ENCODE measurements around the gene KCNMB1.

KCNMB1 gene

DNA sequence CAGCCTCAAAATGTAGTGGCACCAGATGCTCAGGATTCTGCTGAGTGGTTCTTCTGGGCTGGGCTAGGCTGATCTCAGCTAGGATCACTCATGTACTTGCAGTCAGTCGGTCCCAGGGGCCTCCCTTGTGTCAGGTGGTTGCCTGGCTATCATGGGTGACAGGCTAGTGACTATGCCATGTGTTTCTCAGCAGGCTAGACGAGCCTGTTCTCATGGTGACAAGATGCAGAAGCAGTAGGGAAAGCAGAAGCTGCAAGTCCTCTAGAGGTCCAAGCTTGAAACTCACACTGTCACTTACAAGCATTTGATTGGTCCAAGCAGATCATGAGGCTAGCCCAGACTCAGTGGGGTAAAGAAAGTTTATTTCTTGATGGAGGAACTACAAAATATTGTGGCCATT, 15.2 kb upstream of the KCNMB1 start:
- no peaks in the 10 kb centered on the region for H3K27me3 ChIP-seq (ENCODE audit: insufficient read depth, low read length, poor library complexity)
- peaks cover 3% of the 10 kb centered on the region for H3K4me1 ChIP-seq (ENCODE audit: control insufficient read depth, low read depth, low read length)
- H2AK5ac ChIP-seq (ENCODE audit: low read length): no peak overlapping the region
- peak; percentile 74 for DNase-seq
- H2BK5ac ChIP-seq (ENCODE audit: low read length): no peak overlapping the region
- H3K23ac ChIP-seq (ENCODE audit: low read length): no peak overlapping the region
- H4K8ac ChIP-seq (ENCODE audit: low read depth, low read length): no peak overlapping the region
- H3K18ac ChIP-seq (ENCODE audit: low read length): no peak overlapping the region
- H3K27ac ChIP-seq (ENCODE audit: low read depth, low read length): no peak overlapping the region
- no peak overlapping the region for H3K56ac ChIP-seq (ENCODE audit: low read length)
- H4K5ac ChIP-seq (ENCODE audit: low read length): no peak overlapping the region
- H3K79me1 ChIP-seq (ENCODE audit: low read length): no peaks in the 10 kb centered on the region
- WGBS (ENCODE audit: extremely low coverage, insufficient coverage, low lambda C conversion rate): no CpG with 5 or more reads among the region's 2 CpGs
- no peak overlapping the region for H2BK15ac ChIP-seq (replicated peaks; ENCODE audit: low read depth)
- H3K9ac ChIP-seq (ENCODE audit: low read length): no peak overlapping the region
- no peak overlapping the region for H2BK120ac ChIP-seq (ENCODE audit: low read depth, low read length)
- H3K4ac ChIP-seq (ENCODE audit: low read depth, low read length): no peak overlapping the region
- H3K4me3 ChIP-seq (ENCODE audit: low read length): no peak overlapping the region
- H3K79me2 ChIP-seq (ENCODE audit: control insufficient read depth, insufficient read depth, low read length): no peaks in the 10 kb centered on the region
- no peak overlapping the region for H3K4me2 ChIP-seq (ENCODE audit: low read length)
- no peaks in the 10 kb centered on the region for H3K36me3 ChIP-seq (ENCODE audit: control insufficient read depth, insufficient read depth, low read length)

DNA sequence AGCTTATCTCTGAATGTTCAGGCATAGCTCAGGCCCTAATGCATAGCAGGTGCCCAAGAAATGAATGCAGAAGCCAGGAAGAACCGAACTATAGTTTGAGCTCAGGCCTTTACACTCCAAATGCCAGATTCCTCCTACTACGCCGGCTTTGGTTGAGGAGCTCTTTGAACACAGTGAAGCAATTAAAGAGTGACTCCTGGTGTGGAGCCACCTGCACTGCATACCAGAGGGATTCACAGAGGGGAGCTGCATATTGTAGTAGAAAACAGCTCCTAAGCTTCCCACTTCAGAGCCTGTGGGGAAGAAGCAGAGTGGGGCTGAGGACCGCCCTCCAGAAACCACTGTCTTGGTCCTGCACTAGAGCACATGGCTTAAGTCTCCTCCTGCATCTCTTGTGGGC, 14.5 kb upstream of the KCNMB1 start:
- Histone ChIP-seq H3K4me3 (ENCODE audit: low read length) (no peak overlapping the region), H3K4ac (ENCODE audit: low read depth, low read length) (no peak overlapping the region), H2BK120ac (ENCODE audit: low read depth, low read length) (no peak overlapping the region), H3K27ac (ENCODE audit: low read depth, low read length) (no peak overlapping the region), H2BK5ac (ENCODE audit: low read length) (no peak overlapping the region), H3K27me3 (ENCODE audit: insufficient read depth, low read length, poor library complexity) (no peaks in the 10 kb centered on the region), H2AK5ac (ENCODE audit: low read length) (no peak overlapping the region), H3K18ac (ENCODE audit: low read length) (no peak overlapping the region), H3K4me2 (ENCODE audit: low read length) (no peak overlapping the region), H3K79me2 (ENCODE audit: control insufficient read depth, insufficient read depth, low read length) (no peaks in the 10 kb centered on the region), H3K36me3 (ENCODE audit: control insufficient read depth, insufficient read depth, low read length) (no peaks in the 10 kb centered on the region), H3K23ac (ENCODE audit: low read length) (no peak overlapping the region), H3K79me1 (ENCODE audit: low read length) (no peaks in the 10 kb centered on the region), H4K8ac (ENCODE audit: low read depth, low read length) (no peak overlapping the region), H3K56ac (ENCODE audit: low read length) (no peak overlapping the region), H3K9ac (ENCODE audit: low read length) (no peak overlapping the region), H4K5ac (ENCODE audit: low read length) (no peak overlapping the region), H2BK15ac (replicated peaks; ENCODE audit: low read depth) (no peak overlapping the region), H3K4me1 (ENCODE audit: control insufficient read depth, low read depth, low read length) (peaks cover 1% of the 10 kb centered on the region)
- WGBS (ENCODE audit: extremely low coverage, insufficient coverage, low lambda C conversion rate): no CpG with 5 or more reads among the region's 4 CpGs
- DNase-seq: peak; percentile 68

- no CpG with 5 or more reads among the region's 2 CpGs for WGBS (ENCODE audit: extremely low coverage, insufficient coverage, low lambda C conversion rate)
- Histone ChIP-seq H3K4me3 (ENCODE audit: low read length) (no peak overlapping the region), H3K4me2 (ENCODE audit: low read length) (no peak overlapping the region), H3K79me1 (ENCODE audit: low read length) (no peaks in the 10 kb centered on the region), H3K27me3 (ENCODE audit: insufficient read depth, low read length, poor library complexity) (no peaks in the 10 kb centered on the region), H3K4ac (ENCODE audit: low read depth, low read length) (no peak overlapping the region), H3K79me2 (ENCODE audit: control insufficient read depth, insufficient read depth, low read length) (no peaks in the 10 kb centered on the region), H3K4me1 (ENCODE audit: control insufficient read depth, low read depth, low read length) (no peaks in the 10 kb centered on the region), H4K8ac (ENCODE audit: low read depth, low read length) (no peak overlapping the region), H2BK120ac (ENCODE audit: low read depth, low read length) (no peak overlapping the region), H2BK15ac (replicated peaks; ENCODE audit: low read depth) (no peak overlapping the region), H3K18ac (ENCODE audit: low read length) (no peak overlapping the region), H3K23ac (ENCODE audit: low read length) (no peak overlapping the region), H3K9ac (ENCODE audit: low read length) (no peak overlapping the region), H2AK5ac (ENCODE audit: low read length) (no peak overlapping the region), H2BK5ac (ENCODE audit: low read length) (no peak overlapping the region), H3K27ac (ENCODE audit: low read depth, low read length) (no peak overlapping the region), H4K5ac (ENCODE audit: low read length) (no peak overlapping the region), H3K56ac (ENCODE audit: low read length) (no peak overlapping the region), H3K36me3 (ENCODE audit: control insufficient read depth, insufficient read depth, low read length) (no peaks in the 10 kb centered on the region)
- no peak for DNase-seq
Observed at GRCh38 chr5:170402508-170402907, 13.3 kb upstream of the KCNMB1 start.

GRCh38 chr5:170397059-170397458, 7.9 kb upstream of the KCNMB1 start:
- Histone ChIP-seq H3K4me2 (ENCODE audit: low read length) (no peak overlapping the region), H3K27ac (ENCODE audit: low read depth, low read length) (no peak overlapping the region), H3K23ac (ENCODE audit: low read length) (no peak overlapping the region), H3K4ac (ENCODE audit: low read depth, low read length) (no peak overlapping the region), H3K4me3 (ENCODE audit: low read length) (no peak overlapping the region), H3K79me1 (ENCODE audit: low read length) (no peaks in the 10 kb centered on the region), H2AK5ac (ENCODE audit: low read length) (no peak overlapping the region), H3K4me1 (ENCODE audit: control insufficient read depth, low read depth, low read length) (peaks cover 4% of the 10 kb centered on the region), H3K56ac (ENCODE audit: low read length) (no peak overlapping the region), H2BK15ac (replicated peaks; ENCODE audit: low read depth) (no peak overlapping the region), H3K9ac (ENCODE audit: low read length) (no peak overlapping the region), H3K79me2 (ENCODE audit: control insufficient read depth, insufficient read depth, low read length) (no peaks in the 10 kb centered on the region), H3K27me3 (ENCODE audit: insufficient read depth, low read length, poor library complexity) (no peaks in the 10 kb centered on the region), H4K8ac (ENCODE audit: low read depth, low read length) (no peak overlapping the region), H4K5ac (ENCODE audit: low read length) (no peak overlapping the region), H3K36me3 (ENCODE audit: control insufficient read depth, insufficient read depth, low read length) (no peaks in the 10 kb centered on the region), H2BK120ac (ENCODE audit: low read depth, low read length) (no peak overlapping the region), H3K18ac (ENCODE audit: low read length) (no peak overlapping the region), H2BK5ac (ENCODE audit: low read length) (no peak overlapping the region)
- no CpG with 5 or more reads among the region's 2 CpGs for WGBS (ENCODE audit: extremely low coverage, insufficient coverage, low lambda C conversion rate)
- peak; percentile 45 for DNase-seq

- H3K18ac ChIP-seq (ENCODE audit: low read length): no peak overlapping the region
- H3K56ac ChIP-seq (ENCODE audit: low read length): peak overlapping the region; percentile 40
- H2AK5ac ChIP-seq (ENCODE audit: low read length): no peak overlapping the region
- H2BK120ac ChIP-seq (ENCODE audit: low read depth, low read length): no peak overlapping the region
- H3K9ac ChIP-seq (ENCODE audit: low read length): no peak overlapping the region
- H3K79me2 ChIP-seq (ENCODE audit: control insufficient read depth, insufficient read depth, low read length): no peaks in the 10 kb centered on the region
- no peaks in the 10 kb centered on the region for H3K79me1 ChIP-seq (ENCODE audit: low read length)
- H3K27ac ChIP-seq (ENCODE audit: low read depth, low read length): no peak overlapping the region
- no peak overlapping the region for H4K8ac ChIP-seq (ENCODE audit: low read depth, low read length)
- WGBS (ENCODE audit: extremely low coverage, insufficient coverage, low lambda C conversion rate): no CpG with 5 or more reads among the region's 8 CpGs
- H3K36me3 ChIP-seq (ENCODE audit: control insufficient read depth, insufficient read depth, low read length): no peaks in the 10 kb centered on the region
- H3K4me2 ChIP-seq (ENCODE audit: low read length): no peak overlapping the region
- no peak overlapping the region for H4K5ac ChIP-seq (ENCODE audit: low read length)
- no peak overlapping the region for H3K4me3 ChIP-seq (ENCODE audit: low read length)
- no peak overlapping the region for H2BK15ac ChIP-seq (replicated peaks; ENCODE audit: low read depth)
- H3K4ac ChIP-seq (ENCODE audit: low read depth, low read length): no peak overlapping the region
- no peak overlapping the region for H2BK5ac ChIP-seq (ENCODE audit: low read length)
- no peak overlapping the region for H3K23ac ChIP-seq (ENCODE audit: low read length)
- H3K4me1 ChIP-seq (ENCODE audit: control insufficient read depth, low read depth, low read length): peaks cover 4% of the 10 kb centered on the region
- H3K27me3 ChIP-seq (ENCODE audit: insufficient read depth, low read length, poor library complexity): no peaks in the 10 kb centered on the region
- DNase-seq: no peak
Observed at GRCh38 chr5:170393958-170394357, 4.8 kb upstream of the KCNMB1 start.

DNA sequence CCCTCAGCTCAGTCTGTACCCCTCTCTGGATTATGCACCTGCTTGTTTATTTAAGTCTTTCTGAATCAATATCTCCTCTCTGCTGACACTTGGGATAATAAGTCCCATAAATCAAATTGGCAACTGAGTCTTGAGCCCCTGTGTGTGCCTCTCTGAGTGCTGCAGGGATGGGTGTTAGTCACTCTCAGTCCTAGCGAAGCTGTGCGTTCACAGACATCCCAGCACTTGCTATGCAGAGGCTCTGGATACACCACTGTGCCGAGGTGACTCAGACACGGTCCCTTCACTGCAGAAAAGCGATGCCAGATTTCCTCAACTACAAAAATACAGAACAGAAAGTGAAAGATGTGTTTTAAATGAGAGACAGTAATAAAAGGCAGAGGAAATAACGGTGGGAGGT, 4.1 kb upstream of the KCNMB1 start:
- Histone ChIP-seq H3K18ac (ENCODE audit: low read length) (no peak overlapping the region), H3K79me1 (ENCODE audit: low read length) (no peaks in the 10 kb centered on the region), H3K79me2 (ENCODE audit: control insufficient read depth, insufficient read depth, low read length) (no peaks in the 10 kb centered on the region), H4K5ac (ENCODE audit: low read length) (no peak overlapping the region), H2BK5ac (ENCODE audit: low read length) (no peak overlapping the region), H3K56ac (ENCODE audit: low read length) (no peak overlapping the region), H3K4me2 (ENCODE audit: low read length) (no peak overlapping the region), H3K27ac (ENCODE audit: low read depth, low read length) (no peak overlapping the region), H3K27me3 (ENCODE audit: insufficient read depth, low read length, poor library complexity) (no peaks in the 10 kb centered on the region), H4K8ac (ENCODE audit: low read depth, low read length) (no peak overlapping the region), H3K4me1 (ENCODE audit: control insufficient read depth, low read depth, low read length) (peaks cover 4% of the 10 kb centered on the region), H3K9ac (ENCODE audit: low read length) (no peak overlapping the region), H3K36me3 (ENCODE audit: control insufficient read depth, insufficient read depth, low read length) (no peaks in the 10 kb centered on the region), H2BK120ac (ENCODE audit: low read depth, low read length) (no peak overlapping the region), H3K4ac (ENCODE audit: low read depth, low read length) (no peak overlapping the region), H3K23ac (ENCODE audit: low read length) (no peak overlapping the region), H2AK5ac (ENCODE audit: low read length) (no peak overlapping the region), H3K4me3 (ENCODE audit: low read length) (no peak overlapping the region), H2BK15ac (replicated peaks; ENCODE audit: low read depth) (no peak overlapping the region)
- no peak for DNase-seq
- 100% methylated on average over 1 of the region's 6 CpGs for WGBS (ENCODE audit: extremely low coverage, insufficient coverage, low lambda C conversion rate)

Data from mesendoderm (in vitro differentiated cells).